Suppressor macrophage (primary cell): ENCODE results near the gene PRKCZ.

Source experiments
- DNase-seq, 4 experiments: peaks; one replicate each; pipeline ENCODE4 v3.0.0-alpha.2; 2020 to 2022

Gene PRKCZ

DNA sequence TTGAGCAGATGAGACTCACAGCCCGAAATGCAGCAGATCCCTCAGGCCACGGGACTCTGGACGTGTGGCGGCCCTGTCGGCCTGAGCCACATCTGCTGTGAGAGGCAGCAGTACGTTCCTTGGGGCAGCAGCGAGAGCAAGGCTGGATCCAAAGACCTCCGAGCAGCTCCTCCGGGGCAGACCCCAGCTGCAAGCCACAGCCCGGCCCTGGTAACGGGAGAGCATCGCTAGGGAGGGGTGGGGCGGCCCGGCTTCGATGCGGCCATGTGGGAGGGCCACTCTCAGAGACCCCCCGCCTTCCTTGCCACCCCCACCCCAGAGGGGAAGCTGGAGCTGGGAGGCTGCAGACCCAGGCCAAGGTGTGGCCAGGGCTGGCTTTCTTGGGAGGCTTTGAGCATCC lies 17.8 kb downstream of the PRKCZ start:
- DNase-seq, result no peak

DNA sequence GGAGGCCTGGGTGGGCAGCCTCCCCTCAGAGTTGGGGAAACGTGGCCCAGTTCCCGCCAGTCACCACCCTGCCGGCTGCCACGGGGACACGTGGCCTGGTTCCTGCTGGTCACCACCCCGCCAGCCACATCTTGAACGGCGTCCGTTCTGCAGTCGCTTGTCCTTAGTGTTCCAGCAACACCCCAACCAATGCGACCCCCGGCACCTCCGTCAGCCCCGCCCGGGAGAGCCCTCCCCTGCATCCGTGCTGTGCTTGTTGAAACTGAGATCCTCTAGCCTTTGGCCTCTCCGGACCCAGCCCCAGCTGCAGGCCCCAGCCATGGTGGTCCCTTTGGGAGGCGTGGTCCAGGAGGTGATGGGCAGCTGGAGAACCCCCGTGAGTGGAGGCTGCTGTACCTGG lies 18.7 kb downstream of the PRKCZ start:
- DNase-seq, result no peak

DNA sequence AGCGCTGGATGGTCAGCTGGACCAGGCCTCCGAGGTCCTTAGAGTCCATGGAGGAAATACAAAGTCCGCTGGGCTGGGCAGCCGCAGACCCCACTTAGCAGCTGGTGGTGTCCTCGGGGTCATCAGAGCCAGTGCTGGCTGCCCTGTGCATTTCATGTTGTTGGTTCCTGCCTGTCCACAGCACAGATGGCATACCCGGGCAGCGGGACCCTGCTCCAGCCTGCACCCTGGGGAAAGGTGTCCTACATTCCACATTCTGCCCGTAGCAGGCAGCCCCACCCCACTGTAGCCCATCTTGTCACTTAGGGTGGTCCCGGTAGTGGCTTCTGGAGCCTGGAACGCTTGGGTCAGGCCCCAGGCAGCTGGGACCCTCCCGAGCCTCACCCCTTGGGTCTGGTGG lies 19.8 kb downstream of the PRKCZ start:
- no peak for DNase-seq

DNA sequence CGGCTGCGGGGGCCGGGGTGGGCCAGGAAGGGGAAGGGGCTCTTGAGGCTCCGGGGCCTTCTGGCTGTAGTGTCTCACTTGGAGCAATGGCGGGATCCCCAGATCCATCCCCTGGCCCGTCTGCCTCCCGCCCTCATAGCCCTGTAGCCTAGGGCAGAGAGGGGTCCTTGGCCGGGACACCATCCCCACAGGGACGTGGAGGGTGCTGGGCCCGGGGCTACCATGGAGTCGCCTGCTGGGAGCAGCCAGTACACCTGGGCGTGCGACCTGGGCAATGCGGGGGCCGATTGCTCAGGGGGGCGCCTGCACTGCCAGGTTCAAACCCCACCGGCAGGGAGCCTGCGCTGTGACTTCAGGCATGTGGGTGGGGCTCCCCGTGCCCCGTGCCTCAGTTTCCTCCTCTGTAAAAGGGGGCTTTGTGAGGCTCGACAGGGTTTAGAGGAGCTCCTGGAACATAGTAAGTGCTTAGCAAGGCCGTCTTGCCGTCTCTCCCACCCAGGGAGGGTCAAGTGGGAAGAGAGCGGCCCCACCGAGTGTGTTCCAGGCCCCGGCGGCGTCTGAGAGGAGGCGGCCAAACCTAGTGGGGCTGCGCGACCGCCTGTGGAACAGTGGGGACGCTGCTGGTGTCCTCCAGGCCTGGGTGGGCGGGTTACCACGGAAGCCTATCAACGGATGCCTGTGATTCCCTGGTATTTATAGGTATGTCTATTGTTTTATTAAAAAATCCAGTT lies 20.8 kb downstream of the PRKCZ start:
- DNase-seq, result no peak

DNA sequence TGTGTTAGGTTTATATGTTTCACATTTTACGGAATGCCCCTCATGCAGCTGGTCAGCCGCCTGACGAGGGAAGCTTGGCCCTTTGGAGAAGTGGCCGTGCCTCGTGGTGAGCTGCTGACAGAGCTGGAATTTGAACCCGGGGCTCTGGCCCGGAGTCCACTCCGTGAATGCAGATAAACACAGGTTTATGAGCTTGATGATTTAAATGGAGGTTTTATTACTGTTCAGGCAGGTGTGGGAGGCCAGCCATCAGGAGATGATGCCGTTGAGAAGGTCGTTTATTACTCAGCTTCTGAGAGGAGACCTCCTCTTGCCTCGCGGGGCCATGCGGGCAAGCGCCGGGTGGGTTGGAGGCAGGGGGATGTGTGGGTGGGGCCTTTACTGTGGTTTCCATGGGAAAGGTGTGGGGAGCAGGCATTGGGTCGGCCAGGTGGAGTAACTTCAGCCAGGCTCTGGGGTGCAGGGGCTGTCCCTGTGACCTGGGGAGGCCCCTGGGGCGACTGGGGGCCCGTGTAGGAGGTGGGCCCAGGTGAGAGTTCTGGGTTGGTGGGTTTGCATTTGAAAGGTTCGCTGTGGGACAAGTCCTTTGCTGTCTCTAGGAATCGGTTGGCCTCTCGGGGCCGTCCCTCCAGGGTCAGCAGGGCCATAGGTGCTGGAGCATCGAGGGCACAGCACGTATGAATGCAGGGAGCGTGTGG lies 22.0 kb downstream of the PRKCZ start:
- DNase-seq, result no peak

DNA sequence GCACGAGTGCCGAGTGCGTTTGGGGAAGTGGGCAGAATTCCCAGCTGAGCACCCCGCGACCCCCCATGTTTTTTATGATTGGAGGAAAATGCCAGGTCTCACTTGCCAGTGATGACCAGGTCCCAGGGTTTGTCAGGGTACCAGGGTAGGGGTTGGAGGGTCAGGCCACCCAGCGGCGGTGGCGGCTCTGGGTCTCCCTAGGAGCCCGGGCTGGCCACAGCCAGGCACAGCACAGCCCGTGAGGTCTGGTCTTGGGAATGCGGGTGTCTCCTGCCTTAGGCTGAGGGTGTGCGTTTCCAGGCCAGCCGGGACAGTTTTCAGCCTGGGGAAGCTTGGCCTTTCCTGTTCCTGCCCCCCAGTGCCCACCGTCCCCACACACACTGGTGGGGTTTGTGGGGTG lies 22.7 kb downstream of the PRKCZ start:
- DNase-seq, result no peak

DNA sequence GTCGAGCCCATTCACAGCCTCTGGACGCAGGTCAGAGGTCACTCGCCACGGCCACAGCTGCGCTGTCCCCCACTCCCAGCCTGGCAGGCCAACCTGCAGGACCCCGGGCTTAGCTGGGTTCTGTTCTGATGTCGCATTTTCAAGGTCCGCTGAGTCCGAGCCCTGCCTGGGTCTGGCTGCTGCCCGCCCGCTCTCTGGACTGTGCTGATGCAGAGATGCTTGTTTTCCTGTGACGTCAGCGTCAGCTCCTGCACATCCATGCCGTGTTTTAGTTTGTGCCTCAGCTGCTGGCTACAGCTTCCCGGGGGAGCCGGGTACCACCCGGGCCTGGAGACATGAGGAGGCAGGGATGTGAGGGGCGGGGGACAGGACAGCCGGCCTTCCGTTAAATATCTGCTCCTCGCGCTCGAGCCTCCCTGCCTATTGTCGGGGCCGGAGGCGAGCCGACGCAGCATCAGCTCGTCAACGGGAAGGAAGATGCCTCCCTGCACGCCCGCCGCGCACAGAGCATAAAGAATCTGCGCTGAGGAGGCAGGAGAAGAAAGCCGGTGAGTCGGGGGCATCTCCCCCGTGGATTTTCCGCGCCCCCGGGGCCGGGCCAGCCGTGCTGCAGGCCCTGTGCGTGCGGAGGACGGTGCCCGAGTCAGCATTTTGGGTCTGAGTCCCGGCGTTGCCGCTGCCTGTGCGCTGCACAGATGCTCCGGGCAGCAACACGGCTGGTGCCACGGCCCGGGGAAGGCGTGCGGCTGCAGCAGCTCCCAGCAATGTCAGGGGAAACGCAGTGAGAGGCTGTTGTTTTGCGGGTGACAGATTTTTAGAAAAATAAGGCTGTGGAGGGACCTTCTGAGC lies 23.4 kb downstream of the PRKCZ start:
- no peak for DNase-seq

DNA sequence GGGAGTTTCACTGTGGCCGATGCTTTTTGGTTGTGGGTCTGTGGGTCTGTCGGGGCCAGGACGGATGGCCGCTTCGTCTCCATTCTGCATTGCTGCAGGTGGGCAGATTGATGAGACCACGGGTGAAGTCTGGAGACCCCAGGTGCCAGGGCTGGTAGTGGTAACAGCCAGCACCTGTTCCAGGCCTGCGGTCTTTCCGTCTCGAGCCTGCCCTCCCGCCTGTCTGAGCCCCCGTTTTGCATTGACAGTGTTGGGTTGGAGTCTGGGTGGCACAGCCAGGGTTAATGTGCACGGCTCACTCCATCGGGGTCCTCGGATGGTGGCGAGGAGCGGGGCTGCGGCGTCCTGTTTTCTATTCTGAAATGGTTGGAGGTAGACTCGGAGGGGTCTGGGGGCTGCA lies 24.2 kb downstream of the PRKCZ start:
- no peak for DNase-seq

DNA sequence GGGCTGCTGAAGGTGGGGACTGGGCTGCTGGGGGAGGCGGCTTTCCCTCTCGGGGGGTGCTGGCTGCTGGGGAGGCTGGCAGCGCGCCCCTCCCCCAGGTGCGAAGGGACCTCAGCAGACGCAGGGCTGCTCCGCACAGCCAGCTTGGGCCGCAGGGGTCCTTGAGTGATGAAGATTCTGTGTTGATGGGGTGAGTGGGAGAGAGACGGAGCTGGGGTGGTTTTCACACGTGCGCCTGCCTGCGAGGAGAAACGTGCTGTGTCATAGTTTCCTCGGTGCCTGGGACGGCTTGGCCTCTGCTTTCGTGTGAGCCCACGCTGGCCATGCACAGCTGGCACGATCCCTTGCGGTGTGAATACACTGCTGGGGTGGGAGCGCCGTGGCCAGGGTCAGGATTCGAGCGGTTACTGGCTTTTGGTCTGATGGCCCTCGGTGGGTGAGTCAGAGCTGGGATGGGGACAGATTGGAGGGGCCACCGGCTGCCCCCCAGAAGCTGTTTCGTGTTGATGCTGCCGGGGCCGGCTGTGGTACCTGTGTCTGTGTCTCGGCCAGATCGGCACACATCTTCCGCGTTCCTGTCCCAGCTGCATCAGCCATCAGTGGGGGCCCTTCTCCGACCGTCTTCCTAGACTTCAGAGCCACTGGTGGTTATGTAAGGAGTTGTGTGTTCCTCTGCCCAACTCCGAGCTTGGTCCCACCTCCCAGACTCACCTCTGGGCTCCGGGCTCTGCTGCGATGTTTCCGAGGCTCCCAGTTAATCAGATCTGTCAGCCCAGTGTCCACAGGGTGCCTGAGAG lies 24.9 kb downstream of the PRKCZ start:
- DNase-seq, result no peak

DNA sequence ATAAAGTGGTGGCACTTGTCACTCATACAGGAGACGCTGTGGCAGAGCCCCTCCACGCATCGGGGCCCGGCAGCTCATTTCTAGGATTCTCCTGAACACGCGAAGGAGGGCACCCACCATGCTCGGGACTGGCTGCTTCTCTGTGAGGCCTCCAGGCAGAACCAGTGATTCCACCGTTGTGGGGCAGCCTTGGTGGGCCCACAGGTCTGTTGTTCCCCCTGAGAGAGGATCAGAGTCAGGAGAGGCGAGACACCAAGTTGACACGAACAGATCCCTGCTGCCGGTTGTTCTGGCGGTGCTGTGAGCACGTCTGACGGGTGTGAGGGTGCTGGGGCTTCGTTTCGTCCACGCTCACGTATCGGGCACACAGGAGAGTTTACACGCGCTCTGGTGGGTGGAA lies 26.6 kb downstream of the PRKCZ start:
- DNase-seq, result no peak

DNA sequence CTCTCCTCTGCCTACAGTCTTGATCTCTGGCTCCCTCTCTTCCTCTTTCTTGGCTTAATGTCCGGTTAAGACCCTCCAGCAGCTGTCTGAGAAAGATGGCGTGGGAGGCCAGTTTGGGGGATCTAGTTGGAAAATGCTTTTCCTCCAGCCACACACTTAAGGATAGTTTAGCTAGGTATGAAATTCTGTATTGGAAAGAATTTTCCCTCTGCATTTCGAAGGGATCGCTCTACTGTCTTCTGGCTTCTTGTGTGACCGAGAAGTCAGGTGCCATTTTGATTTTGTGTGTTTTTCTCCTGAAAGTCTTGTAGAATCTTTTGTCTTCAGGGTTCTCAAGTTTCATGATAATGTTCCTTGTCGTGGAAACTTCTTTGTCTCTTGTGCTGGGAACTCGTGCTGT lies 28.0 kb downstream of the PRKCZ start:
- no peak for DNase-seq

DNA sequence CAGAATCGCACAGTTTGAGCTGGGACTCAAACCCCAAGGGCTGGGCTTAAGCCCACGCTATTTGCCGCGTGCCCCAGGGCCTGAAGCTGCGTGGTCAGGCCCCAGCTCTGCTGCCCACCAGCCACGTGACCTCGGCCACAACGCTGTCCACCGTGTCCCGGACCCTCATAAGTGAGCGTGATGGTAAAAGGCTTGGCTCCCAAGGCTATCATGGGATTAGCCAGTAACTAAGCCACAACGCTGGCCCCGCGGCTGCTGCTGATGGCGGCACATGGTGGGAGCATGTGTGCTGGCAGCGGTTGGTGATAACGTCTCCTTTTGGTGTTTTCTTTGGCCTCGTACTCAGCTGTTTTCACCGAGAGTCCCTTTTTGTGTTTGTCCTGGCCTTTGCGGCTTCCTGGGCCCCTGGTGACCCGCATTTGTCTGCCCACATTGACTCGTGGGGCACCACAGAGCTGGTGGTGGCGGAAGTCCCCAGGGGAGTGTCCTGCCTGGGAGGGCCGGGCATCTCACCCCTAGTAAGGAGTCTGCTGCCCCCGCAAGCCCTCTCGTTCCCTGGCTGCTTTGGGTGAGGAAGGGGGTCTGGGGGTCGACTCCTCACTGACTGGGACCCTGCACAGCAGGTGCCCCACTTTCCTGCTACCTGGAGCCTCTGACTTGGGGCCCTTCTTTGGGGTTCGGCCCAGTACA lies 29.3 kb downstream of the PRKCZ start:
- no peak for DNase-seq

DNA sequence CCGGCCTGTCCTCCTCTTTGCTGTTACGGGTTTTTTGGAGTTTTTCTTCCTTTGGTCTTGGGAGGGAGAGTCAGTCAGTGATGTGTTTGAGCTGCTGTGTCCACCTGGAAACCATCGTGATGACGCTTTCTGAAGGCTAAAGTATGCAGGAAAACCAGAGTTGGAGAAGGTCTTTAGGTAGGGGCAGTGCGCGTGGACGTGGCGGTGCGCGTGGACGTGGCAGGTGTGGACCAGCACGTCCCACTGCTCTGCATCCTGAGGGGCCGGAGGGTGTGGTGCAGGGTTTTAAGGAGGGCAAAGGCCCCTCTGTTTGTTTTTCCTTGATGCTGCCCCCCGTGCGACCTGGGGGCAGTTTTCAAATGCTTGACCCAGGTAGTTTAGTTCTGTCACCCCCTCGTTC lies 29.9 kb downstream of the PRKCZ start:
- no peak for DNase-seq

DNA sequence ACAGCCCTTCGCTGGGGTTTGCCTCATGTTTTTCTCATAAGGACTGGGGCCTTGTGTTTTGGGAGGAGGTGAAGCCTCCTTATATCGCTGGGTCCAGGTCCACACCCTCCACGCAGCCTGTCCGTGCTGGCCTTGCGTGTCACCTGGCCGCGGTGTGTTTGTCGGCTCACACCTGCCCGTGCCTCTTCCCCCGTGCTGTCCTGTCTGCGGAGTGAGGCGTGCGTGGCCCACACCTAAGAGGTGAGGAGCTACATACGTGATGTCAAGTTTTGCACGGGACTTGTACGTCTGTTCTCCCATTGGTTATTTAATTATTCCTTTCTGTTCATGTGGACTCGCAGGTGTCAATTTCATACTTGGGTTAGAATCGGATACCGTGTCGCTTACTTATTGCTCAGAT lies 30.7 kb downstream of the PRKCZ start:
- DNase-seq, result no peak

DNA sequence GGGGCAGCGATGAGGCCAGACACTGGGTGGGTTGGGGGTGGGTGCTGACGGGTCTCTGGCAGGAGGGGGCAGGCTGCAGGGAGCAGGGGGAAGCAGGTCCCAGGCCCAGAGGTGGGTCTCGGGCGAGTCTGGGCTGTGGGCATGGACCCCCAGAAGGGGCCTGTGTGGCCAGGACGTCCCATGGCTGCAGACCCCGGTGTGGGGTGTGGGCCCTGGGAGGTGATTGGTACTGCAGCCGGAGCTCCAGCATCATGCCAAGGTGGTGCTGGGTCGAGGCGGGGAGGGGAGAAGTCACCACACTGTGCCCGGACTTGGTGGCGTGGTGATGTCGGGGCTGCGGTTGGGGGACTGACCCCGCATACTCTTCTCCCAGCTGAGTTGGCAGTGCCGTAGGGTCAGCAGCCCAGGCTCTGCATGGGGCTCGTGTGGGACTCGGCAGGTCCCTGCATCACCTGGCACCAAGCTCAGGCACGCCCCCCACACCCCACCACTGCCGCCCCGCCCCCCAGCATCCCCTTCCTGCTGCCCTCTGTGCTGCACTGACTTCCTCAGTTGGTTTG lies 31.2 kb downstream of the PRKCZ start:
- DNase-seq, result no peak

DNA sequence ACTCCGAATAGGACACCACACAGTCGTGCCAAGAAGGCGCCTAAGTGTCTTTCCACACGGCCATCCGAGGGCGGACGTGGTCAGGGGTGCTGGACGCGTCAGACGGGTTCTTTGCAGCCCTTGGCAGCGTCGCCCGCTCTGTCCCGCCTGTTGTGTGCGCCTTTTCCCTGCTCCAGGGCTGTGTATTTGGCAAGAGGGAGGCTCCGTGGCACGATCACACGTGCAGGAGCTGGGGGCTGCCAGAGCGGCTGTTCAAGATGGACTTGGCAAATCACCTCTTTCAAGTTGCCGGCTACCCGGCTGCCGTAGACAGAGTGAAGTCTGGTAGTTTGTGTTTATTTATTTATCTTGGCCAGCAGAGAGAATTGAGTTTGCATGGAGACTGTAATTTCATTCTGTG lies 31.9 kb downstream of the PRKCZ start:
- no peak for DNase-seq

DNA sequence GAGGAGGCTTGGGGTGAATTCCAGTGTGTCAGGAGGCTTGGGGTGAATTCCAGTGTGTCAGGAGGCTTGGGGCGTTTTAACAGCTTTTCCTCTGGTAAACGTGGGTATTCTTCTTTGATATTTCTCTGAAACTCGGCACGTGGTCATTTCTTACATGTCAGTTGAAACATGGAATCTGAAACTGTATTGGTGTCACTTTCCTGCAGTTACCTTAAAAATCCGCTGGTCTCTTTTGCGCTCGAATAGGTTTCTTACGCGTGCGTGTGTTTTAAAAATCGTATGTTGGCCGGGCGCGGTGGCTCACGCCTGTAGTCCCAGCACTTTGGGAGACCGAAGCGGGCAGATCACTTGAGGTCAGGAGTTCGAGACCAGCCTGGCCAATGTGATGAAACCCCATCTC lies 33.5 kb downstream of the PRKCZ start:
- no peak for DNase-seq

DNA sequence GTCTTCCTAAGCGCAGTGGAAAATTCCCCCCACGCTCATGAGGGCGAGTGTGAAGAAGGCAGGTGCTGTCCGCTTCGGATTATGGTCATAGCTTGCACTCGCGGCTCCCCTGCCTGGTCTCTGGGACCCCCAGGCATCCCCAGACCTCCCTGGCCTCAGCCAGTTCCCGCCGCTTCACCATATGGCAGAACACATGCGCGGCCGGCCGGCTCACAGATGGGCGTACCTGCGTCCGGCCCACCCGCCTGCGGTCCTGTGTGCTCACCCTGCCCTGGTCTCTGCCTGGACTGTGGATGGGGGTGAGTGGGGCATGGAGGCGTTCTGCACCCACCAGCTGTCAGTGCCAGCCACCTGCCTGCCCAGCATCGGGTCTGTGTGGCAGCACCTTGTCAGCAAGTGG lies 34.1 kb downstream of the PRKCZ start:
- no peak for DNase-seq

DNA sequence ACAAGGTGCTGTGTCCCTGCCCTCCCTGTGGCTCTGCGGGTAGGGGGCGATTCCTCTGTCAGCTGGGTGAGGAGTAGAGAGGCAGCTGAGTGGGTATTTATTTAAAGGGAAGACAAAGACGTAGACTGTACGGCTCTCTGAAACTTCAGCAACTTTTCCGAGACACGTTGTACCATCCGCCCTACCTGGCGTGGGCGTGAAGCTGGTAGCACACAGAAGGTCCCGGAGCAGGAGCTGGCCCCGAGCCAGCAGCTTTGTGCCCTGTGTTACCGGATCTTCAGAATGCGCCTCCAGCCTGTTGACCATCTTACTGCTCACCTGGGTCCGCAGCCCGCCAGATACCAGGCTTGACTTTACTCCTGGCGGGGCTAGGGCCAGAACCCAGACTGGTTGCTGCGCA lies 34.9 kb downstream of the PRKCZ start:
- DNase-seq, result no peak

DNA sequence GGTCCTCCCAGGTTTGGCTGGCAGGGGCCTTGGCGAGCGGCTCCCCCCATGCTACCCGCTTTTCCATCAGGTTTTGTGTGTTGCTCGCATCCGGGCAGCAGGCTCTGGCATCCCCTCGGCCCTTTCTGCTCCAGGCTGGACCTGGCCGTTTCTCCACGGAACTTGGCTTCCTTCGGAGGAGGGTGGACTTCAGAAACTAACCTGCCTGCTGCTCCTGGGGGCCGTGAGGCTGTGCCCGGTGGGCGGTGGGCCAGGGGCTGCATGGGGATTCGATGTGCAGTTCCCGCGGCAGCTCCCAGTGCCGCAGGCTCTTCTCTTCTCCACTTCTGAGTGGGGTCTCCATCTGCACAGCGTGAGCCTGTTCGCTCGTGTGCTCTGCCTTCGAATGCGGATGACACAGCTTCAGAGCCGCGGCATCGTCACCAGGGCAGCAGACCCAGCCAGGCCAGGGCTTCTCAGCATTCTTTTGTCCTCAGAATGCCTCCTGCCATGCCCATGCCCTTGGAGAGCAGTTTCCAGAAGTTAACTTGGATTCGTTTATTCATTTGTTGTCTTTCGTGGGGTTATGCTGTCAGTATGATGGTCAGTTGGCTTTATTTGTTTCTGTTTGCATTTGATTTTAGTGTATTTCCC lies 36.4 kb downstream of the PRKCZ start:
- no peak for DNase-seq

DNA sequence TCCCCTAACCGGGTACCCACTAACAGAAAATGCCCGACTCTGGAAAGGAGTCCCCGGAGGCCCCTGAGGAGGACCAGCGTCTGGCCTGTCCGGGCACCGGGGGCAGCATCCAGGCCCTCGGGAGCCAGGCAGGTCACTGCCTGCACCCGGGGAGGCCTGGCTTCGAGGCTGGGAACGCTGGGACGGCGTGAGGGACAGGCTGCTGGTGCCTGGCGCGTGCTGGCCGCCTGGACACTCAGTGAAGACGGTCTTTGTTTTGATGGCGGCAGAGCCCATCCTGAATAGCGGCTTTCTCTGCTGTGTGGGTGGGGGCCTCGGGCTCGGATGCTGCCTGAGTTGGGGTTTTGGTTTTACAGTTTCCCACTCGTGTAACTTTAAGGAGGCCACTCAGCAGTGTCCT lies 37.6 kb downstream of the PRKCZ start:
- DNase-seq, result no peak
